GM12891 (cell line): ENCODE results near the gene ADGRV1.
A peak's percentile ranks its signal among the peaks of the same experiment; 100 is the strongest.

Experiments used
- PAX5 ChIP-seq: IDR thresholded peaks from 2 replicates; pipeline ENCODE4 v1.6.1; 2011; ENCODE audit warnings: low read length, moderate library complexity, mild to moderate bottlenecking; ENCODE audit not compliant: insufficient read depth, severe bottlenecking
- POLR2A ChIP-seq: IDR thresholded peaks from 2 replicates; pipeline ENCODE4 v1.6.1; 2011; ENCODE audit warnings: low read depth, low read length, control low read depth
- POLR2AphosphoS5 ChIP-seq: IDR thresholded peaks from 2 replicates; pipeline ENCODE4 v1.6.1; 2011; ENCODE audit warnings: low read depth, low read length, control low read depth
- SPI1 ChIP-seq: IDR thresholded peaks from 2 replicates; pipeline ENCODE4 v1.6.1; 2011; ENCODE audit warnings: low read depth, low read length, control low read depth
- TAF1 ChIP-seq: IDR thresholded peaks from 2 replicates; pipeline ENCODE4 v1.6.1; 2011; ENCODE audit warnings: low read depth, low read length, control low read depth

DNA sequence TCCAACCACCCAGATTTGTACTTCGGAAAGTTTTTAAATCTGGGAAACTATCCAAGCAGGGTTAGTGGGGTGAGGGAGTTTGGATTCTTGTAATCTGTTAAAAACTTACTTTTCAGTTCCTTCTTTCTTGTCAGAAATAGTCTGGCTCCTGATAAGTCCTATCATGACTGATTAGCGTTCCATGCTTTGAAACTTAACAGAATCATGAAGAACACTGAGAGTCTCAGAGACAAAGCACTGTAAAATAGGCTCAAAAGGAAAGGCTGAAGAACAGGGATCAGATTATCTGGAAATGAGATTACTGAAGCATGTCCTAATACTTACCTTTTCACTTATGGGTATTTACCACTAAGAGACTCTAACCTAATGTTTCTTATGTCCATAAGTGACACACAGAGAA lies 582.1 kb downstream of the ADGRV1 start:
- no peak for TF ChIP-seq POLR2A
- TF ChIP-seq PAX5 = no peak
- no peak for TF ChIP-seq POLR2AphosphoS5
- TF ChIP-seq TAF1 = no peak
- TF ChIP-seq SPI1 = peak; percentile 40; the same call in 1 of the 2 replicates
